Progenitor cell of endocrine pancreas (in vitro differentiated cells): ENCODE data around the gene FARS2. TPM values are rescaled to one million over a fixed set of nuclear protein-coding genes. Genes with fewer than 3 reads are reported as not detected.

Experiments used
- DNase-seq: peaks from one replicate; pipeline ENCODE4 v3.0.0; 2021; ENCODE audit warnings: low spot score; ENCODE audit not compliant: unreplicated experiment
- H3K27ac Mint-ChIP-seq: 2 replicates; pipeline ENCODE4 v1.8.0; 2021; ENCODE audit warnings: mild to moderate bottlenecking, moderate library complexity, mixed read lengths
- H3K27me3 Mint-ChIP-seq: 2 replicates; pipeline ENCODE4 v1.8.0; 2021; ENCODE audit warnings: mixed read lengths
- H3K36me3 Mint-ChIP-seq: 2 replicates; pipeline ENCODE4 v1.8.0; 2022; ENCODE audit warnings: mixed read lengths; ENCODE audit not compliant: insufficient read depth
- H3K4me1 Mint-ChIP-seq: 2 replicates; pipeline ENCODE4 v1.8.0; 2021; ENCODE audit warnings: low read depth, mixed read lengths
- H3K4me3 Mint-ChIP-seq: 2 replicates; pipeline ENCODE4 v1.8.0; 2021; ENCODE audit warnings: low read depth, mild to moderate bottlenecking, moderate library complexity, mixed read lengths
- H3K9me3 Mint-ChIP-seq: 2 replicates; pipeline ENCODE4 v1.8.0; 2021; ENCODE audit warnings: low read depth, mixed read lengths
- CTCF ChIP-seq: fragments of 200-600 bp; sonication (generic); IDR thresholded peaks from one replicate; pipeline ENCODE4 v1.5.0; 2021; ENCODE audit warnings: antibody characterized with exemption, mild to moderate bottlenecking; ENCODE audit not compliant: unreplicated experiment
- total RNA-seq: library from RNA; stranded (reverse); gene quantifications from 2 replicates; pipeline ENCODE4 v1.2.1, GENCODE V29; 2021

The FARS2 gene
- total RNA-seq, 1 donor from 2014 or later, result 20.8 TPM

DNA sequence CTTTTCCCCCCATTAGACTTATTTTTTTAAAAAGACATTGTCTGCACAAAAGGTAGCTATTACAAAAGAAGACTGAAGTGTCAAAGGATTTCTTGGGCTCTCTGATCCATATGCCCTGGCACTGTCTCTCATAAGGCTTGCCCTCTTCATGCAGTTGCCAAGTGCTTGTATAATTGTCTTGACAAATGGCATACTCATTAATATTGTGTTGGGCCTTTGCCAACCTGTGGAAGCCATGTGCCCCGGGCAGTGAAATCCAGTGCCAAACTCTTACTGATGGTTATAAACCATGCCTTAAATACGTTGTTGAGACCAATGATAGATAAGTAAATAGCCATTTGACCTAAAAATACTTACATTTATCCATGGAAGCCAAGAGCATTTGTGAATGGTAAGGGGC is 98.1 kb downstream of the FARS2 start:
- DNase-seq, result no peak
- no peaks in the 10 kb centered on the region for H3K9me3 Mint-ChIP-seq
- H3K36me3 Mint-ChIP-seq, result no peaks in the 10 kb centered on the region
- H3K27ac Mint-ChIP-seq, result no peak overlapping the region
- no peaks in the 10 kb centered on the region for H3K27me3 Mint-ChIP-seq
- H3K4me3 Mint-ChIP-seq, result no peak overlapping the region
- TF ChIP-seq CTCF, result no peak
- peaks cover 1% of the 10 kb centered on the region for H3K4me1 Mint-ChIP-seq

DNA sequence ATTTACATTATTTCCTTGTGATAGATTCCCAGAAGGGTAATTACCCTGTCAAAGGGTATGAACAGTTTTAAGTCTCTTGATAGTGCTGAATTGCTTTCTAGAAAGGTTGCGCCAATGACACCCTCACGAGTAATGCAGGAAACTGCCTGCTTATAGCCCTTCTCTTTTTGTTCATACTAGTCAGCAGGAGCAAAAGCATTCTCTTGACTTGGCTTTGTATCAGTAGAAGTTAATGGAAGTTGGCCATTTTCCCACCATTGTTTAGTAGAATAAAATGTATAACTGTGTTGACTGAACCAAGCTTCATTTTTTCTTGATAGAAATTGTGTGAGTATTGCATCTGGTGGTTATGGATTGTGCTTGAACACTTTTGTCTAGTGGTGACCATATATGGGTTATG is 100.1 kb downstream of the FARS2 start:
- Mint-ChIP-seq H3K9me3 (no peaks in the 10 kb centered on the region), H3K4me3 (no peak overlapping the region), H3K4me1 (peaks cover 4% of the 10 kb centered on the region), H3K27ac (no peak overlapping the region), H3K36me3 (no peaks in the 10 kb centered on the region), H3K27me3 (no peaks in the 10 kb centered on the region)
- DNase-seq, result no peak
- TF ChIP-seq CTCF, result no peak

GRCh38 chr6:5365436-5366195 is 104.3 kb downstream of the FARS2 start:
- no peak for DNase-seq
- no peak for TF ChIP-seq CTCF
- Mint-ChIP-seq H3K27ac (no peak overlapping the region), H3K4me1 (peaks cover 4% of the 10 kb centered on the region), H3K27me3 (no peaks in the 10 kb centered on the region), H3K9me3 (no peaks in the 10 kb centered on the region), H3K36me3 (no peaks in the 10 kb centered on the region), H3K4me3 (no peak overlapping the region)

DNA sequence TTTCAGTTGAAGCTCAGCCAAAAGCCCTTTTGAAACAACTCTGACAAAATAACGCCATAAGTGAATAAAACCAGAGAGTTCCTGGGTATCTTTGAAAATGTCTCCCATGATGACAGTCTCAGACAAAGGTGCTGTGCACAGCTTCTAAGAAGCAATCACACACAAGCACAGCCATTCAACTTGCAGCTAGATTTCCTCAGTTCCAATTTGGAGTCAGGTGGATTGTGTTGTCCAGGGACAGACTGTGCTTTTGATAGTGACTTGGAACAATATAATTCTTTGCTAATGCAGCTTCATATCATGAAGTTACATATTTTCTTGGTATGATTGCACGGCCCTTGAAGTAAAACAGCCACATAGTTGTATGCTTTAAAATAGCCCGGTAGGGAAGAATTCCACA is 105.6 kb downstream of the FARS2 start:
- peaks cover 4% of the 10 kb centered on the region for H3K4me1 Mint-ChIP-seq
- no peak overlapping the region for H3K4me3 Mint-ChIP-seq
- no peaks in the 10 kb centered on the region for H3K9me3 Mint-ChIP-seq
- no peaks in the 10 kb centered on the region for H3K36me3 Mint-ChIP-seq
- H3K27ac Mint-ChIP-seq, result no peak overlapping the region
- TF ChIP-seq CTCF, result no peak
- no peak for DNase-seq
- no peaks in the 10 kb centered on the region for H3K27me3 Mint-ChIP-seq

DNA sequence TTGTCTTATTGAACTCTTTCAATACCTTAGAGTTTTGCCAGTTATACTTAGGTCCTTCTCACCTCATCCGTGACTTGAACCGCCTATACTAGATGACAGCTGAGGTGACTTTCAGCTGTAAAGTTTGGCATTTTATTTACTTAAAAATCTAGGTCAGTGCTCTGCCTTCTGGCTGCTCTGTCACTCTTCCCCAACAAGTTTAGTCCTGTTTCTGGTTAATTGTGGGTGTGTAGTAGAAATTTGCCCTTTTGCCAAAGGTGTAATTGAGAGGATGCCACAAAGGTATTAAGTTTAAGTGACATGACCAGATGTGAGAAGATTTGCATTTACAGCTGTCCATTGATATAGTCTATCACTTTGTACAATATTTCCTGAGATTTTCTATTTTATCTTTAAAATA is 106.2 kb downstream of the FARS2 start:
- no peaks in the 10 kb centered on the region for H3K9me3 Mint-ChIP-seq
- no peaks in the 10 kb centered on the region for H3K36me3 Mint-ChIP-seq
- H3K4me1 Mint-ChIP-seq, result peaks cover 4% of the 10 kb centered on the region
- no peak overlapping the region for H3K27ac Mint-ChIP-seq
- no peak overlapping the region for H3K4me3 Mint-ChIP-seq
- TF ChIP-seq CTCF, result no peak
- H3K27me3 Mint-ChIP-seq, result no peaks in the 10 kb centered on the region
- no peak for DNase-seq
